Stimulated activated naive CD8-positive, alpha-beta T cell treated with anti-CD3 and anti-CD28 coated beads, Interleukin-15, Interleukin-2, amounts not matched to agents 100 ng/mL and 50 ng/mL, for 24 hours (primary cell): Measurements from ENCODE around the gene ABCA6.
"Not testable (repeated sequence)": the region's sequence is repeated elsewhere in the genome, so short reads cannot be mapped to it uniquely, and the experiment has no call there.

Experiments
- H3K27ac Mint-ChIP-seq: one replicate; pipeline ENCODE4 v1.8.0; 2021; ENCODE audit warnings: mild to moderate bottlenecking, mixed read lengths
- H3K27me3 Mint-ChIP-seq: one replicate; pipeline ENCODE4 v1.8.0; 2021; ENCODE audit warnings: mixed read lengths
- H3K36me3 Mint-ChIP-seq: one replicate; pipeline ENCODE4 v1.8.0; 2021; ENCODE audit warnings: low read depth, mixed read lengths
- H3K4me1 Mint-ChIP-seq: one replicate; pipeline ENCODE4 v1.8.0; 2021; ENCODE audit warnings: low read depth, mixed read lengths
- H3K4me3 Mint-ChIP-seq: one replicate; pipeline ENCODE4 v1.8.0; 2021; ENCODE audit warnings: mild to moderate bottlenecking, mixed read lengths
- H3K9me3 Mint-ChIP-seq: one replicate; pipeline ENCODE4 v1.8.0; 2021; ENCODE audit warnings: mixed read lengths

ABCA6 gene, protein sequence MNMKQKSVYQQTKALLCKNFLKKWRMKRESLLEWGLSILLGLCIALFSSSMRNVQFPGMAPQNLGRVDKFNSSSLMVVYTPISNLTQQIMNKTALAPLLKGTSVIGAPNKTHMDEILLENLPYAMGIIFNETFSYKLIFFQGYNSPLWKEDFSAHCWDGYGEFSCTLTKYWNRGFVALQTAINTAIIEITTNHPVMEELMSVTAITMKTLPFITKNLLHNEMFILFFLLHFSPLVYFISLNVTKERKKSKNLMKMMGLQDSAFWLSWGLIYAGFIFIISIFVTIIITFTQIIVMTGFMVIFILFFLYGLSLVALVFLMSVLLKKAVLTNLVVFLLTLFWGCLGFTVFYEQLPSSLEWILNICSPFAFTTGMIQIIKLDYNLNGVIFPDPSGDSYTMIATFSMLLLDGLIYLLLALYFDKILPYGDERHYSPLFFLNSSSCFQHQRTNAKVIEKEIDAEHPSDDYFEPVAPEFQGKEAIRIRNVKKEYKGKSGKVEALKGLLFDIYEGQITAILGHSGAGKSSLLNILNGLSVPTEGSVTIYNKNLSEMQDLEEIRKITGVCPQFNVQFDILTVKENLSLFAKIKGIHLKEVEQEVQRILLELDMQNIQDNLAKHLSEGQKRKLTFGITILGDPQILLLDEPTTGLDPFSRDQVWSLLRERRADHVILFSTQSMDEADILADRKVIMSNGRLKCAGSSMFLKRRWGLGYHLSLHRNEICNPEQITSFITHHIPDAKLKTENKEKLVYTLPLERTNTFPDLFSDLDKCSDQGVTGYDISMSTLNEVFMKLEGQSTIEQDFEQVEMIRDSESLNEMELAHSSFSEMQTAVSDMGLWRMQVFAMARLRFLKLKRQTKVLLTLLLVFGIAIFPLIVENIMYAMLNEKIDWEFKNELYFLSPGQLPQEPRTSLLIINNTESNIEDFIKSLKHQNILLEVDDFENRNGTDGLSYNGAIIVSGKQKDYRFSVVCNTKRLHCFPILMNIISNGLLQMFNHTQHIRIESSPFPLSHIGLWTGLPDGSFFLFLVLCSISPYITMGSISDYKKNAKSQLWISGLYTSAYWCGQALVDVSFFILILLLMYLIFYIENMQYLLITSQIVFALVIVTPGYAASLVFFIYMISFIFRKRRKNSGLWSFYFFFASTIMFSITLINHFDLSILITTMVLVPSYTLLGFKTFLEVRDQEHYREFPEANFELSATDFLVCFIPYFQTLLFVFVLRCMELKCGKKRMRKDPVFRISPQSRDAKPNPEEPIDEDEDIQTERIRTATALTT (N-terminal part only)

DNA sequence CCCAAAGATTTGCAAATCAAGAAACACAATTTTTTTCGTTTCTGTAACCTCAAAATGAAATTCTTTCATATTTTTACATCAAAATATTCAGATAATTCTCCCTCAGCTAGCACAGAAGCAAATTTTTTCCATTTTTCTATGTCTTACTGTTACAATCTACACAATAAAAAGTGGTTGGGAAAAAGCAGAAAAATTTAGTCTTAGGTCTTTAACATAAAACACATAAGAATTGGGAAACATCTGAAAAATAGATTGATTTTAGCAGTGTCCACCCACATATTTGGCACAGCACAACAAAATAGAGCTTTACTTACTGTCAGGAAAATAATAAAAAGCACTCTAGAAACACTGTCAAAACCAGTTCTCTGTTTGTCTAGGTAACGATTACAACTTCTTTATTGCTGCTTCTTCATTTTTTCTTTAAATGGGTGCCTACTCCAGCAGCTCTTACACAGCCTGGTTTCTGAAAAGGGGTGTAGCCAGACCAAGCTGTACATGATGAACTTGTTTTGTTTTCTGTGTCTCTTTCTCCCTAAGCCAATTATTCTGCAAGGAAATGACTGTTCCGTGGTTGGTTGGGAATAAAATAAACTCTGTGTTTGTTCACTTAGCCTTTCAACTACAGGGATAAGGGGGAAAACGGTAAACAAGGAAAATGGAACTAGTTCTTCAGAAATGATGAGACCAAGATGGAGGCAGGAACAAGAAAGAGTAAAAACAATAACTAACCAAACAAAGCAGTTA lies at the start of gene ABCA6:
ABCA6 (minus strand) TSS at position 465 of the 744 bp plus-strand sequence. CDS start 1,192 bp downstream, outside the sequence.
- Mint-ChIP-seq H3K4me3 (no peak within 1 kb of the TSS), H3K9me3 (peaks cover 7% of the 10 kb centered on the region), H3K27ac (no peak within 1 kb of the TSS), H3K4me1 (no peaks in the 10 kb centered on the region), H3K36me3 (no peaks in the 10 kb centered on the region), H3K27me3 (peaks cover 4% of the 10 kb centered on the region)

DNA sequence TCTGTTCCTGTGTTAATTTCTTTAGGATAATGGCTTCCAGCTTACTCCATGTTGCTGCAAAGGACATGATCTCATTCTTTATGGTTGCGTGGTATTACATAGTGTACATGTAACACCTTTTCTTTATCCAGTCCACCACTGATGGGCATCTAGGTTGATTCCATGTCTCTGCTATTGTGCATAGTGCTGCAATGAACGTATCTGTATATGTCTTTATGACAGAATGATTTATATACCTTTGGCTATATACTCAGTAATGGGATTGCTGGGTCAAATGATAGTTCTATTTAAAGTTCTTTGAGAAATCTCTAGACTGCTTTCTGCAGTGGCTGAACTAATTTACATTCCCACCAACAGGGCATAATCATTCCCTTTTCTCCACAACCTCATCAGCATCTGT lies 47.1 kb upstream of the ABCA6 start:
- no peak overlapping the region for H3K4me3 Mint-ChIP-seq
- no peaks in the 10 kb centered on the region for H3K9me3 Mint-ChIP-seq
- no peaks in the 10 kb centered on the region for H3K27me3 Mint-ChIP-seq
- no peaks in the 10 kb centered on the region for H3K36me3 Mint-ChIP-seq
- H3K4me1 Mint-ChIP-seq, result no peaks in the 10 kb centered on the region
- H3K27ac Mint-ChIP-seq, result no peak overlapping the region

DNA sequence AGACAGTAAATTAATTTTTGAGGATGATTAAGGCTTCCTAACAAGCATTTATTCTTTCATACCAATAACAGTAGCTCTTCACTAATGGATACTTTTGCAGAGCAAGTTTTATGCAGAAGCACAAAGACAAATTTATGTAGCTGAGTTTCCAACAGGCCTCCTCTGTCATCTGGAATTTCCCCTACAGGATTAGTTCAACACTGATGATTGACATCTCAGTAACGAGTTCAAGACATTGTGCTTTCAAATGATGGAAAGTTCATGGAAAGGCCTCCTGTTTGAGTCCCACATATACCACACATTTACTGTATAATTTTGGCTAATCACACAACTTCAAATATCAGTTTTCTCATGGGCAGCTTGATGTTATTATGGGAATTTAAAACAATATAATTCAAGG lies 46.4 kb upstream of the ABCA6 start:
- H3K9me3 Mint-ChIP-seq, result no peaks in the 10 kb centered on the region
- no peaks in the 10 kb centered on the region for H3K36me3 Mint-ChIP-seq
- no peaks in the 10 kb centered on the region for H3K4me1 Mint-ChIP-seq
- H3K4me3 Mint-ChIP-seq, result no peak overlapping the region
- H3K27me3 Mint-ChIP-seq, result no peaks in the 10 kb centered on the region
- H3K27ac Mint-ChIP-seq, result no peak overlapping the region

DNA sequence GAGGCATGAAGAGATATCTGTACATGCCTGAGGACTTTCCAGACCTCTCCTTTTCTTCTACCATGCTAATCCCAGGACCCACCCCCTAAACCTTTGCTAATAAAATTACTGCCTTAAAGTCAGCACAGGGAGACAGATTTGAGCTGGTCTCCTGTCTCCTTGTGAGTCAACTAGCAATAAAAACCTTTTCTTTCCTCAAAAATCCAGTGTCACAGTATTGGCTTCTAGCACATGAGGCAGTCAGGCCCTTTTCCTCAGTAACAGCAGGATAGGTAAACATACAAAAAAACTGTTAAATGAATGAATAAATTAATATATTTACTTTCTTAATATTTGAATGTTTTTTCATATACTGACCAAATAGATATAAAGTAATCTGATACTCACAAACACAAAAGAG lies 45.6 kb upstream of the ABCA6 start:
- H3K4me3 Mint-ChIP-seq, result no peak overlapping the region
- H3K4me1 Mint-ChIP-seq, result no peaks in the 10 kb centered on the region
- no peaks in the 10 kb centered on the region for H3K36me3 Mint-ChIP-seq
- no peaks in the 10 kb centered on the region for H3K9me3 Mint-ChIP-seq
- H3K27ac Mint-ChIP-seq, result no peak overlapping the region
- no peaks in the 10 kb centered on the region for H3K27me3 Mint-ChIP-seq

DNA sequence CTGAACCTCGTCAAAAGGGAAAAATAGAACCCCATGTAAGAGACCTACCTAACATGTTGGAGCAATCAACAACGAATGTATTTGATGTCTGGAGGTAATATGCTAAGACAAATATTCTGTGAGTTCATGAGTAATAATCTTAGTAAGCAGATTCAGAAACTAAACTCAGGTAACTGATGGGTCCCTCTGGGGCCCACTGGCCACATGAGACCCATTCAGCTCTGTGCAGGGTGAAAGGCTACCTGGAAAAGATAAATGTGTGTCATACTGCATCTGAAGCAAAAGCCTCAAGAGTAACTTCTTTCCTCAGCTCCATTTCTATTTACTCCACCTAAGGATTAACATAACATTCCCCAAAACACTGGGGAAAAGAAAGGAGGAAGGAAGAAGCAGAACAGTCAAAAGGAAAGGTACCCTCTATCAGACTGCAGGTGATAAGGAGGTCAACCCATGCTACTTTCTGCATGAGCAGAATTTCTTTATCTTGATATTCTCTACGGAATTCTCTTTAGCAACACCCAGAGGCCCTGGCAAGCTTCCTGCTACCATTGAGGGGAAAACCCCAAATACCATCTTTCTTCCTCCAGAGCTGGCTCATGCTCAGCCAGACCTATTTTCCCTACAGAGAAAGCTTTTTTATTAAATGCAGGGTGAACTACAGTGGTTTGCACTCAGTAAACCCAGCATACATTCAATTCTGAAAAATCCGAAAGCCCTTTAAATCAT lies 37.7 kb upstream of the ABCA6 start:
- Mint-ChIP-seq H3K36me3 (no peaks in the 10 kb centered on the region), H3K4me3 (no peak overlapping the region), H3K27ac (no peak overlapping the region), H3K9me3 (no peaks in the 10 kb centered on the region), H3K27me3 (no peaks in the 10 kb centered on the region), H3K4me1 (peaks cover 3% of the 10 kb centered on the region)

DNA sequence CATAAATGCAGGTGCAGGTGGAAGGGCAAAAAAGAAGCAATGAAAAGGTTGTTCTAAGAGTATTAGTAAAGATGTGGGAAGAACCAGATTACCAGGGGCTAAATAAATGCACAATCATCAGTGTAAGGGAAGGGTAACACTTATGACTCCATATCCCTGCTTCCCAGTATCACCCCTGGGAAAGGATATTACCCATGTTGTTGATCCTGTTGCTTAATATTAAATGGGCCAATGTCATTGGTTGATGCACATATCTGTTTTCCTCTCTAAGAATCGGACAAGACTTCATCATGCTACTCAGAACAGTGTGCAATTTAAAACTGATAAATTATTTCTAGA lies 34.7 kb upstream of the ABCA6 start:
- H3K9me3 Mint-ChIP-seq, result no peaks in the 10 kb centered on the region
- H3K27me3 Mint-ChIP-seq, result no peaks in the 10 kb centered on the region
- no peaks in the 10 kb centered on the region for H3K36me3 Mint-ChIP-seq
- H3K4me3 Mint-ChIP-seq, result no peak overlapping the region
- H3K27ac Mint-ChIP-seq, result no peak overlapping the region
- peaks cover 3% of the 10 kb centered on the region for H3K4me1 Mint-ChIP-seq

DNA sequence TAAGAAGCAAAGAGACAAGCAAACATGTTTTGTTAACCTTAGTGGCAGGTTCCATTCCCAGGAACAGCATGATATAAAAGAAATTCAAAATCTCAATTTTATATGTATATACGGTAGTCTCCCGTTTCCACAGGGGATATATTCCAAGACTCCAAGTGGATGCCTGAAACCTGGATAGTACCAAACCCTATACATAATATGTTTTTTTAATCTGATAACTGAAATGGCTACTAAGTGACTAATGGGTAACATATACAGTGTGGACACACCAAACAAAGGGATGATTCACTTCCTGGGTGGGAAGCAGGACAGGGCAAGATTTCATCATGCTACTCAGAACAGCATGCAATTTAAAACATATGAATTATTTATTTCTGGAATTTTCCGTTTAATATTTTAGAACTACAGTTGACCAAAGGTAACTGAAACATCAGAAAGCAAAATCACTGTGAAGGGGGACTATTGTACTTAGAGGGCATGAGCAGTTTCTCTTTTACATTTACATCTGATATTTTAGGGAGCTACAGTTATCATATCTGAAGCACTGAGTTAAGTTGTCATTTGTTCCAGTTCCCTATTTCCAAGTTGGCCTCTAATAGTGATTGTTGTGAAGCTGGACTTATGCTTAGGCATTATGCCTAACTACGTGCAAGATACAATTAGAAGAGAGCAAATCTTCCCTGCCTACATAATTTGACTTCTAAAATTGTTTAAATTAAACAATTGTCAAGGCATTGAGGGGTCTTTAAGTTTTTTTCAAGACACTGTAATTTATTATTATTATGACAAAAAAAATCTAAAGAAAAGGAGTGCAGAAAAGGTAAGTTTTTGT lies 34.1 kb upstream of the ABCA6 start:
- H3K27ac Mint-ChIP-seq, result no peak overlapping the region
- H3K4me1 Mint-ChIP-seq, result peaks cover 3% of the 10 kb centered on the region
- H3K36me3 Mint-ChIP-seq, result no peaks in the 10 kb centered on the region
- no peaks in the 10 kb centered on the region for H3K27me3 Mint-ChIP-seq
- no peak overlapping the region for H3K4me3 Mint-ChIP-seq
- no peaks in the 10 kb centered on the region for H3K9me3 Mint-ChIP-seq

DNA sequence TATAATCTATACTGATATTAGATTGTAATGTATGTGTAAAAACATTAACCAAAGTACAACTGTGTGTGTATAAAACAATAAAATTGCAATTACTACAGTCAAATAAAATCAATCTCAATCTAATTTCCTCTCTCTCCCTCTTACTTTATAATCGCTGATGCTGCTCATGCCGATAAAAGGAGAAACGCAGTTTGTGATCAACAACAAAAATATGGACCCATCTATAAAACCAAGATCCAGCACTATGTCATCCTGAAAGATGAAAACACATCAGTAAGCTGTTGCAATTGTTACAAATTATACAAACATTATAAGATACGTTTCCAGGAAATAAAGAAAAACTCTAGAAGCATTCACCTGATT lies 33.5 kb upstream of the ABCA6 start:
- no peak overlapping the region for H3K4me3 Mint-ChIP-seq
- H3K9me3 Mint-ChIP-seq, result no peaks in the 10 kb centered on the region
- H3K27ac Mint-ChIP-seq, result no peak overlapping the region
- peaks cover 3% of the 10 kb centered on the region for H3K4me1 Mint-ChIP-seq
- H3K27me3 Mint-ChIP-seq, result no peaks in the 10 kb centered on the region
- peaks cover 4% of the 10 kb centered on the region for H3K36me3 Mint-ChIP-seq

DNA sequence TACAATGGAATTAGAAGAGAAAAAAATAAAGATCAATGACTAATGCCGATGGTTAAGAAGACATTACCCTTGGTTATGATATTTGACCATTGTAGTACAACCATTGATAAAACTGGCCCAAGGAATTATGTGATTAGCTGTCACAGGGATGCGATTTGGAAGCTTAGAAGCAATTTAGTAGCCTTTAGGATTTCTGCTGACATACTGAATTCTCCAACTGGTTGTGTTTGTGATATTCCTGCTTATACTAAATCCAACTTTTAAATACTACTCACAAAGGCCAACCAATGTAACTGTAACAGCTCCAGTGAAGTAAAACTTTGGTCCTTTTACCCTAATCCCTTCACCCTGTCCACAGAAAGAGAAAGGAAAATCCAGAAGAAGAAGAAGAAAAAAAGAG lies 31.4 kb upstream of the ABCA6 start:
- H3K4me1 Mint-ChIP-seq, result no peaks in the 10 kb centered on the region
- H3K9me3 Mint-ChIP-seq, result no peaks in the 10 kb centered on the region
- peaks cover 9% of the 10 kb centered on the region for H3K36me3 Mint-ChIP-seq
- no peaks in the 10 kb centered on the region for H3K27me3 Mint-ChIP-seq
- no peak overlapping the region for H3K4me3 Mint-ChIP-seq
- H3K27ac Mint-ChIP-seq, result no peak overlapping the region

DNA sequence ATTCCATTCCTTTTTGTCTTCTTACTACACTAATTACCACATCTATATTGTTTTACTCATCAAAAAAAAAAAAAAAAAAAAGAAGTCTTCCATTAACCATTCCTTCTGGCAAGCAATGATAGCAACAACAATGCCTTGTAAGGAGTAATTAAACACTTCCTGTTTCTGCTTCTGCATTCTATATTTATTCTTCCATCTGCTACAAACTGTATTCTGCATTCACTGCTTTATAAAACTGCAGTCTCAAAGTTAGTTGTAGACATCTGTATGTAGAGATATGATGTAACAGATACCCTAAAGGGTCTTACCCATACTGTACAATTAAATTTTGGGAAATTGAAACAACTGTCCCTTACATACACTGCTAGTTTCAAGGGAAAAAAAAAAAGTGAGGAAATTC lies 28.7 kb upstream of the ABCA6 start:
- no peaks in the 10 kb centered on the region for H3K4me1 Mint-ChIP-seq
- H3K4me3 Mint-ChIP-seq, result no peak overlapping the region
- peaks cover 9% of the 10 kb centered on the region for H3K36me3 Mint-ChIP-seq
- no peaks in the 10 kb centered on the region for H3K9me3 Mint-ChIP-seq
- H3K27ac Mint-ChIP-seq, result no peak overlapping the region
- no peaks in the 10 kb centered on the region for H3K27me3 Mint-ChIP-seq

DNA sequence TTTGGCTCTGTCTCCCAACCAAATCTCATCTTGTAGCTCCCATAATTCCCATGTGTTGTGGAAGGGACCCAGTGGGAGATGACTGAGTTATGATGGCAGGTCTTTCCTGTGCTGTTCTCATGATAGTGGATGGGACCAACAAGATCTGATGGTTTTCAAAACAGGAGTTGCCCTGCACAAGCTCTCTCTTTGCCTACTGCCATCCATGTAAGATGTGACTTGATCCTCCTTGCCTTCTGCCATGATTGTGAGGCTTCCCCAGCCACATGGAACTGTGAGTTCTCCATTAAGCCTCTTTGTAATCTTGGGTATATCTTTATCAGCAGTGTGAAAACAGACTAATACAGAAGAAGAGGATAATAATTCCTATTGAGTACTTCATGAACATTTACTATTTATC lies 26.9 kb upstream of the ABCA6 start:
- not testable (repeated sequence) for H3K27ac Mint-ChIP-seq, H3K27me3 Mint-ChIP-seq

DNA sequence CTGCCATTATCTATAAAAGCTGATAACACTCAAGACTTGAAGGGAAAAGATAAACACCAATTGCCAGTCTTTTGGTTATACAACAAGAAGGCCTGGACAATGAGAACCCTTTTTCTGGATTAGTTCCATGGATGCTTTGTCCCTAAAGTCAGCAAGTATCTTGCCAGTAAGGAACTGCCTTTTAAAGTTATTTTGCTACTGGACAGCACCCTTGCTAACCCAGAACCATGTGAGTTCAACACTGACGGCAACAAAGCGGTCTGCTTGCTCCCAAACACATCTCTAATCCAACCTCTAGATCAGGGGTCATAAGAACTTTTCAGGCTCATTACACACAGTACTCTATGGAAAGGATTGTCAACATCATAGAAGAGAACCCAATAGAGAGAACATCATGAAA lies 25.3 kb upstream of the ABCA6 start:
- Mint-ChIP-seq H3K27ac (no peak overlapping the region), H3K9me3 (no peaks in the 10 kb centered on the region), H3K27me3 (no peaks in the 10 kb centered on the region), H3K4me3 (no peak overlapping the region), H3K36me3 (peaks cover 9% of the 10 kb centered on the region), H3K4me1 (no peaks in the 10 kb centered on the region)

More for the DNA sequence above, 26.9 kb upstream of the ABCA6 start:
- not testable (repeated sequence) for H3K4me1 Mint-ChIP-seq, H3K9me3 Mint-ChIP-seq, H3K36me3 Mint-ChIP-seq, H3K4me3 Mint-ChIP-seq

DNA sequence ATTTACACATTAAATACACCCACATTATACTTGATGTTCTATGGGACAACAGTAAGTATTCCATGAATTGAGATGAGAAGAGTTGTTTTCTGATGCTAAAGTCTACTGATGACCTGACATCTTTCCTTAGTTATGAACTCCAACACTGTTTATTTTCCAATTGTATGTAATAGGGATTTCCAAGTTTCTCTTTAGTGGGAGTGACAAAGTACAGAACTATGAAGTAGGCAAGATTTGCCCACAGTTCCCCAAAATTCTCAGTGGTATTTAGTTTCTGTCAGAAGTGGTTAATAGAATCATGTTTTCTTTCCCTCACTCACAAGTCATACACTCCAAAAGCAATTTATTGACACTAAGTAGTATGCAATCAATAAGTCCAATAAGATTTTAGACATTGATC lies 22.5 kb upstream of the ABCA6 start:
- no peak overlapping the region for H3K27ac Mint-ChIP-seq
- peaks cover under 1% of the 10 kb centered on the region for H3K36me3 Mint-ChIP-seq
- no peaks in the 10 kb centered on the region for H3K4me1 Mint-ChIP-seq
- no peak overlapping the region for H3K4me3 Mint-ChIP-seq
- H3K9me3 Mint-ChIP-seq, result no peaks in the 10 kb centered on the region
- H3K27me3 Mint-ChIP-seq, result no peaks in the 10 kb centered on the region
